Trophoblast cell (in vitro differentiated cells and primary cell): ENCODE data around the gene CC2D2A.

Experiments used
- DNase-seq, 2 donors: peaks; one replicate each; pipeline ENCODE4 v3.0.0-alpha.2; 2016
- H2AFZ ChIP-seq: 2 replicates; pipeline ENCODE4 v1.6.1; 2013; ENCODE audit warnings: low read length, moderate library complexity, mild to moderate bottlenecking; ENCODE audit not compliant: insufficient read depth, poor library complexity
- H2AK5ac ChIP-seq: 2 replicates; pipeline ENCODE4 v1.6.1; 2013; ENCODE audit warnings: mild to moderate bottlenecking, low read length
- H2BK120ac ChIP-seq: 2 replicates; pipeline ENCODE4 v1.6.1; 2013; ENCODE audit warnings: low read length, mild to moderate bottlenecking, moderate library complexity; ENCODE audit not compliant: insufficient read depth, poor library complexity
- H2BK12ac ChIP-seq: 2 replicates; pipeline ENCODE4 v1.6.1; 2013; ENCODE audit warnings: mild to moderate bottlenecking, low read length, moderate library complexity
- H2BK5ac ChIP-seq: 2 replicates; pipeline ENCODE4 v1.6.1; 2013; ENCODE audit warnings: low read length, low read depth, moderate library complexity, mild to moderate bottlenecking; ENCODE audit not compliant: poor library complexity
- H3K14ac ChIP-seq: 2 replicates; pipeline ENCODE4 v1.6.1; 2013; ENCODE audit warnings: mild to moderate bottlenecking, low read length
- H3K18ac ChIP-seq: 2 replicates; pipeline ENCODE4 v1.6.1; 2013; ENCODE audit warnings: mild to moderate bottlenecking, low read length
- H3K23ac ChIP-seq: 2 replicates; pipeline ENCODE4 v1.6.1; 2013; ENCODE audit warnings: low read length
- H3K27ac ChIP-seq: 2 replicates; pipeline ENCODE4 v1.5.1; 2013; ENCODE audit warnings: low read depth, mild to moderate bottlenecking, inconsistent platforms, low read length, moderate library complexity
- H3K27me3 ChIP-seq: 2 replicates; pipeline ENCODE4 v1.6.1; 2013; ENCODE audit warnings: inconsistent platforms, mild to moderate bottlenecking, low read length, moderate library complexity; ENCODE audit not compliant: insufficient read depth
- H3K36me3 ChIP-seq, 2 experiments: 1 replicate in 1 of 2; 2 replicates in 1 of 2; pipeline ENCODE4 v1.6.1; 2013; ENCODE audit warnings: low read length in 2 of 2, mild to moderate bottlenecking in 2 of 2, moderate library complexity in 1 of 2; ENCODE audit not compliant: insufficient read depth in 2 of 2, control insufficient read depth in 1 of 2
- H3K4ac ChIP-seq: 2 replicates; pipeline ENCODE4 v1.6.1; 2013; ENCODE audit warnings: low read depth, mild to moderate bottlenecking, low read length, moderate library complexity
- H3K4me1 ChIP-seq, 2 experiments: 1 replicate in 1 of 2; 2 replicates in 1 of 2; pipeline ENCODE4 v1.6.1; 2013; ENCODE audit warnings: low read length in 2 of 2, mild to moderate bottlenecking in 2 of 2, moderate library complexity in 1 of 2; ENCODE audit not compliant: insufficient read depth in 2 of 2, control insufficient read depth in 1 of 2
- H3K4me2 ChIP-seq: 2 replicates; pipeline ENCODE4 v1.6.1; 2013; ENCODE audit warnings: inconsistent platforms, mild to moderate bottlenecking, low read length, moderate library complexity
- H3K4me3 ChIP-seq: 2 replicates; pipeline ENCODE4 v1.5.1; 2013; ENCODE audit warnings: mild to moderate bottlenecking, low read depth, low read length, inconsistent platforms
- H3K79me1 ChIP-seq: one replicate; pipeline ENCODE4 v1.6.1; 2013; ENCODE audit warnings: low read length
- H3K79me2 ChIP-seq: 2 replicates; pipeline ENCODE4 v1.6.1; 2013; ENCODE audit warnings: low read length, mild to moderate bottlenecking; ENCODE audit not compliant: control insufficient read depth, insufficient read depth, poor library complexity
- H3K9ac ChIP-seq: 2 replicates; pipeline ENCODE4 v1.6.1; 2013; ENCODE audit warnings: mild to moderate bottlenecking, low read length
- H3K9me3 ChIP-seq: 2 replicates; pipeline ENCODE4 v1.6.1; 2013; ENCODE audit warnings: low read depth, mild to moderate bottlenecking, control low read depth, inconsistent platforms, low read length; ENCODE audit not compliant: insufficient read depth
- H4K12ac ChIP-seq: 2 replicates; pipeline ENCODE4 v1.6.1; 2013; ENCODE audit warnings: low read depth, mild to moderate bottlenecking, low read length, moderate library complexity
- H4K8ac ChIP-seq: 2 replicates; pipeline ENCODE4 v1.6.1; 2013; ENCODE audit warnings: low read depth, mild to moderate bottlenecking, low read length, moderate library complexity
- H4K91ac ChIP-seq: one replicate; pipeline ENCODE4 v1.6.1; 2013; ENCODE audit warnings: low read depth, mild to moderate bottlenecking, low read length, moderate library complexity
- WGBS: extraction: QIAGEN DNeasy Blood & Tissue Kit; methylation state at CpG from one replicate; pipeline ENCODE4 v1.1.7; 2013; ENCODE audit warnings: missing lambda C conversion rate; ENCODE audit not compliant: insufficient read length, insufficient coverage; ENCODE audit errors: extremely low coverage; 5-methylcytosine and 5-hydroxymethylcytosine counted together

CC2D2A gene

GRCh38 chr4:15510961-15511360 lies 41.3 kb downstream of the CC2D2A start:
- no peak overlapping the region for H4K8ac ChIP-seq
- H3K23ac ChIP-seq: no peak overlapping the region
- no peaks in the 10 kb centered on the region for H3K4me1 ChIP-seq
- H3K4me2 ChIP-seq: no peak overlapping the region
- H3K36me3 ChIP-seq: no peaks in the 10 kb centered on the region
- H3K4me3 ChIP-seq: no peak overlapping the region
- no peak overlapping the region for H3K18ac ChIP-seq
- H3K79me2 ChIP-seq: no peaks in the 10 kb centered on the region
- H3K27ac ChIP-seq: no peak overlapping the region
- H2BK5ac ChIP-seq: no peak overlapping the region
- no peak overlapping the region for H2BK120ac ChIP-seq
- no peak overlapping the region for H2AK5ac ChIP-seq
- no peaks in the 10 kb centered on the region for H3K27me3 ChIP-seq
- H3K14ac ChIP-seq: no peak overlapping the region
- no peaks in the 10 kb centered on the region for H3K9me3 ChIP-seq
- H2AFZ ChIP-seq: no peak overlapping the region
- no peak for DNase-seq
- H4K12ac ChIP-seq: no peak overlapping the region
- H3K4ac ChIP-seq: no peak overlapping the region
- H4K91ac ChIP-seq: no peak overlapping the region
- no peak overlapping the region for H3K9ac ChIP-seq
- H2BK12ac ChIP-seq: no peak overlapping the region
- H3K79me1 ChIP-seq: peaks cover 3% of the 10 kb centered on the region
- WGBS: no CpG with 5 or more reads among the region's 6 CpGs

- no peak for DNase-seq
- Histone ChIP-seq H2BK120ac (no peak overlapping the region), H2AFZ (no peak overlapping the region), H3K9ac (no peak overlapping the region), H4K91ac (no peak overlapping the region), H3K4me1 (no peaks in the 10 kb centered on the region), H2BK12ac (no peak overlapping the region), H3K79me2 (no peaks in the 10 kb centered on the region), H3K79me1 (no peaks in the 10 kb centered on the region), H3K4ac (no peak overlapping the region), H2AK5ac (no peak overlapping the region), H3K27me3 (no peaks in the 10 kb centered on the region), H3K18ac (no peak overlapping the region), H3K14ac (no peak overlapping the region), H4K8ac (no peak overlapping the region), H2BK5ac (no peak overlapping the region), H3K27ac (no peak overlapping the region), H3K9me3 (peaks cover 2% of the 10 kb centered on the region), H3K4me3 (no peak overlapping the region), H4K12ac (no peak overlapping the region), H3K4me2 (no peak overlapping the region), H3K36me3 (peaks cover 3 to 8% of the 10 kb centered on the region in 2 experiments), H3K23ac (no peak overlapping the region)
- WGBS: no CpG with 5 or more reads among the region's 3 CpGs
These were observed 43.9 kb downstream of the CC2D2A start for GRCh38 chr4:15513545-15513944.

- no peak overlapping the region for H2BK120ac ChIP-seq
- WGBS: no CpG with 5 or more reads among the region's 4 CpGs
- no peak overlapping the region for H3K14ac ChIP-seq
These were observed 45.4 kb downstream of the CC2D2A start for GRCh38 chr4:15515106-15515505.

GRCh38 chr4:15516494-15516893 lies 46.8 kb downstream of the CC2D2A start:
- H2BK5ac ChIP-seq: no peak overlapping the region
- no peak overlapping the region for H2AFZ ChIP-seq
- H3K23ac ChIP-seq: no peak overlapping the region
- H3K79me2 ChIP-seq: no peaks in the 10 kb centered on the region
- H3K4me2 ChIP-seq: no peak overlapping the region
- H4K12ac ChIP-seq: no peak overlapping the region
- WGBS: no CpG with 5 or more reads among the region's 3 CpGs
- H2BK120ac ChIP-seq: no peak overlapping the region
- H3K18ac ChIP-seq: no peak overlapping the region
- no peak overlapping the region for H2BK12ac ChIP-seq
- H3K9ac ChIP-seq: no peak overlapping the region
- no peak overlapping the region for H2AK5ac ChIP-seq
- DNase-seq: no peak
- no peaks in the 10 kb centered on the region for H3K4me1 ChIP-seq
- no peak overlapping the region for H3K4me3 ChIP-seq
- no peak overlapping the region for H3K14ac ChIP-seq
- no peak overlapping the region for H4K91ac ChIP-seq
- no peaks in the 10 kb centered on the region for H3K79me1 ChIP-seq
- no peak overlapping the region for H3K27ac ChIP-seq
- H3K36me3 ChIP-seq: peaks cover 5 to 8% of the 10 kb centered on the region in 2 experiments
- H3K4ac ChIP-seq: no peak overlapping the region
- no peaks in the 10 kb centered on the region for H3K27me3 ChIP-seq
- no peak overlapping the region for H4K8ac ChIP-seq
- peaks cover 4% of the 10 kb centered on the region for H3K9me3 ChIP-seq

More at GRCh38 chr4:15515106-15515505, 45.4 kb downstream of the CC2D2A start:
- Histone ChIP-seq H4K8ac (no peak overlapping the region), H3K9ac (no peak overlapping the region), H2BK12ac (no peak overlapping the region), H3K79me2 (no peaks in the 10 kb centered on the region), H2AK5ac (no peak overlapping the region), H3K9me3 (peaks cover 4% of the 10 kb centered on the region), H3K4me2 (no peak overlapping the region), H3K79me1 (no peaks in the 10 kb centered on the region), H2AFZ (no peak overlapping the region), H3K23ac (no peak overlapping the region), H3K36me3 (peaks cover 5 to 8% of the 10 kb centered on the region in 2 experiments), H3K18ac (no peak overlapping the region), H3K27me3 (no peaks in the 10 kb centered on the region), H3K4me3 (no peak overlapping the region), H3K4me1 (no peaks in the 10 kb centered on the region), H4K12ac (no peak overlapping the region), H3K27ac (no peak overlapping the region), H4K91ac (no peak overlapping the region), H3K4ac (no peak overlapping the region), H2BK5ac (no peak overlapping the region)
- DNase-seq: no peak
